Glutamatergic neuron (in vitro differentiated cells): Measurements from ENCODE around the gene CERS6. TPM values are rescaled to one million over a fixed set of nuclear protein-coding genes. Genes with fewer than 3 reads are reported as not detected.

ENCODE experiments used
- DNase-seq: peaks from one replicate; pipeline ENCODE4 v3.0.0; 2022
- H3K27ac Mint-ChIP-seq: one replicate; pipeline ENCODE4 v1.8.0; 2020; ENCODE audit warnings: mild to moderate bottlenecking, mixed read lengths, inconsistent platforms; ENCODE audit not compliant: unreplicated experiment
- H3K27me3 Mint-ChIP-seq: one replicate; pipeline ENCODE4 v1.8.0; 2020; ENCODE audit warnings: mild to moderate bottlenecking, moderate library complexity, mixed read lengths, inconsistent platforms; ENCODE audit not compliant: unreplicated experiment
- H3K36me3 Mint-ChIP-seq: one replicate; pipeline ENCODE4 v1.8.0; 2020; ENCODE audit warnings: mild to moderate bottlenecking, mixed read lengths, inconsistent platforms; ENCODE audit not compliant: unreplicated experiment
- H3K4me1 Mint-ChIP-seq: one replicate; pipeline ENCODE4 v1.8.0; 2020; ENCODE audit warnings: mild to moderate bottlenecking, low read depth, mixed read lengths, inconsistent platforms; ENCODE audit not compliant: unreplicated experiment
- H3K4me3 Mint-ChIP-seq: one replicate; pipeline ENCODE4 v1.8.0; 2020; ENCODE audit warnings: mild to moderate bottlenecking, mixed read lengths, inconsistent platforms; ENCODE audit not compliant: unreplicated experiment
- H3K9me3 Mint-ChIP-seq: one replicate; pipeline ENCODE4 v1.8.0; 2020; ENCODE audit warnings: mild to moderate bottlenecking, moderate library complexity, mixed read lengths, inconsistent platforms; ENCODE audit not compliant: unreplicated experiment
- total RNA-seq: library from RNA; stranded (reverse); fragmentation: NEBNext Ultra II Directional; extraction: Animal tissue kit (Norgen Biotek cat#: 25700); gene quantifications from one replicate; pipeline ENCODE4 v1.2.1, GENCODE V29; 2021; ENCODE audit not compliant: unreplicated experiment
- TF ChIP-seq, protein P1 (sequence below): fragments of 200-600 bp; sonication (generic); IDR thresholded peaks from one replicate; pipeline ENCODE4 v1.5.0; 2021; ENCODE audit not compliant: partially characterized antibody, unreplicated experiment

Gene CERS6
- total RNA-seq, 1 donor from 2014 or later: 143 TPM

DNA sequence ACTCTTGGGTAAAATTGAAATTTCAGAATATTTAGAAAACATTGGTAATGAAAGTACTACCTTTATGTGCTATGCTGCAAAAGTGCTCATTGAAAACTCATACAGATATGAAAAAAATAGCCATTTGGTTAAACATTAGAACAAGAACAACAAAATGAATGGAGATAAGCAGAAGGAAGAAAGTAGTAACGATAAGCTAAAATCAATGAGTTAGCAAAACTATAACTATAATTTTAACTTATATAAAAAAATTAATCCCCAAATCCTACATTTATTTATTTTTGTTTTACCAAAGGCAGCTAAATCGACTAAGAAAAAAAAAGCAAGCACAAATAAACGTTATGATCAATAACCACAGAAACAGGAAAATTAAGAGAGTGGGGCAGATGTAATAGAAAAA, 99.2 kb downstream of the CERS6 start:
- H3K27me3 Mint-ChIP-seq: no peaks in the 10 kb centered on the region
- TF ChIP-seq, protein P1, sequence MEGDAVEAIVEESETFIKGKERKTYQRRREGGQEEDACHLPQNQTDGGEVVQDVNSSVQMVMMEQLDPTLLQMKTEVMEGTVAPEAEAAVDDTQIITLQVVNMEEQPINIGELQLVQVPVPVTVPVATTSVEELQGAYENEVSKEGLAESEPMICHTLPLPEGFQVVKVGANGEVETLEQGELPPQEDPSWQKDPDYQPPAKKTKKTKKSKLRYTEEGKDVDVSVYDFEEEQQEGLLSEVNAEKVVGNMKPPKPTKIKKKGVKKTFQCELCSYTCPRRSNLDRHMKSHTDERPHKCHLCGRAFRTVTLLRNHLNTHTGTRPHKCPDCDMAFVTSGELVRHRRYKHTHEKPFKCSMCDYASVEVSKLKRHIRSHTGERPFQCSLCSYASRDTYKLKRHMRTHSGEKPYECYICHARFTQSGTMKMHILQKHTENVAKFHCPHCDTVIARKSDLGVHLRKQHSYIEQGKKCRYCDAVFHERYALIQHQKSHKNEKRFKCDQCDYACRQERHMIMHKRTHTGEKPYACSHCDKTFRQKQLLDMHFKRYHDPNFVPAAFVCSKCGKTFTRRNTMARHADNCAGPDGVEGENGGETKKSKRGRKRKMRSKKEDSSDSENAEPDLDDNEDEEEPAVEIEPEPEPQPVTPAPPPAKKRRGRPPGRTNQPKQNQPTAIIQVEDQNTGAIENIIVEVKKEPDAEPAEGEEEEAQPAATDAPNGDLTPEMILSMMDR: no peak
- peaks cover 12% of the 10 kb centered on the region for H3K4me1 Mint-ChIP-seq
- H3K9me3 Mint-ChIP-seq: no peaks in the 10 kb centered on the region
- no peak overlapping the region for H3K4me3 Mint-ChIP-seq
- H3K36me3 Mint-ChIP-seq: peaks cover 4% of the 10 kb centered on the region
- DNase-seq: no peak
- H3K27ac Mint-ChIP-seq: no peak overlapping the region

DNA sequence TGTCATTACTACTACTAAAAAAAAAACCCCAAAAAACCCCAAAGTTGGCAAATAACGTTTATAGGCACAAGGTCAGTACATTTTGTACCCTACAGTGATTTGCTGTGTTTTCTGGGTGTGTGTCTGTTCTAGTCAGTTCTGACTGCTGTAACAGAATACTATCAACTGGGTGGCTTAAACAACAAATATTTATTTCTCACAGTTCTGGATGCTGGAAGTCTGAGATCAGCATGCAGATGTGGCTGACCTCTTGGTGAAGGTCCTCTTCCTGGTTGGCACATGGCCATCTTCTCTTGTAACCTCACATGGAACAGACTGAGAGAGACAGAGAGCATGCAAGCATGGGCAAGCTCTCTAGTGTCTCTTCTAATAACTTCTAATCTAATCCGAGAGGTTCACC, 103.1 kb downstream of the CERS6 start:
- H3K27ac Mint-ChIP-seq: no peak overlapping the region
- H3K4me1 Mint-ChIP-seq: peaks cover 28% of the 10 kb centered on the region
- H3K27me3 Mint-ChIP-seq: no peaks in the 10 kb centered on the region

DNA sequence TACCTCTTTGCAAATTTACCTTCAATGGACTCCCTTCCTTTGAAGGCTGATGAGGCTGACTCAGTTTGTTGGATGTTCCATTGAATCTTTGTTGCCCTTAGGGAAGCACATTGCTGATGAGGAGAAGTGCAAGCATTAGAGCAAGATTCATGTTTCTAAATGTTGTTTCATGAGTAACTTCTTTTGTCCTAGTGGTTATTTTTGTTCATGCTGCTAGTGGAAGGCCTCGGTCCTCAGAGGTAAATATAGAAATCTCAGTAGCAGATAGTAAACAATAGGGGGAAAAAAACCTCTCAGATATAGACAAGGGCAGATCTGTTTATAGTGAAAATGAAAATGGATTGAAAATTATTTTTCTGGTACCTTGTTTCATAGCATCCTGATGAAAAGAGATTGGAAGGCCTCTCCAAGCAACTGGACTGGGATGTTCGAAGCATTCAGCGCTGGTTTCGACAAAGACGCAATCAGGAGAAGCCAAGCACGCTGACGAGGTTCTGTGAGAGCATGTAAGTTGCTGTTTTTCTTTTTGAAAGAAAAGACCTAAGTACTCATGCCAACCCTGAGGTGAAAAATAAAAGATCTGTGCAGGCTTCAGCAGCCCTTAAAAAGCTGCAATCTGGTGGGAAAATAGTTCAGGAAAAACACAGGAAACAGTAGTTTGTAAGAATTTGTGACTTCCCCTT, 104.9 kb downstream of the CERS6 start:
- TF ChIP-seq, protein P1: no peak
- Mint-ChIP-seq H3K4me3 (no peak overlapping the region), H3K27me3 (no peaks in the 10 kb centered on the region), H3K4me1 (peaks cover 42% of the 10 kb centered on the region), H3K36me3 (peaks cover 7% of the 10 kb centered on the region), H3K27ac (no peak overlapping the region), H3K9me3 (no peaks in the 10 kb centered on the region)
- DNase-seq: no peak

More for the DNA sequence above, 103.1 kb downstream of the CERS6 start:
- H3K36me3 Mint-ChIP-seq: peaks cover 7% of the 10 kb centered on the region
- DNase-seq: no peak
- H3K4me3 Mint-ChIP-seq: no peak overlapping the region
- H3K9me3 Mint-ChIP-seq: no peaks in the 10 kb centered on the region
- TF ChIP-seq, protein P1: no peak

DNA sequence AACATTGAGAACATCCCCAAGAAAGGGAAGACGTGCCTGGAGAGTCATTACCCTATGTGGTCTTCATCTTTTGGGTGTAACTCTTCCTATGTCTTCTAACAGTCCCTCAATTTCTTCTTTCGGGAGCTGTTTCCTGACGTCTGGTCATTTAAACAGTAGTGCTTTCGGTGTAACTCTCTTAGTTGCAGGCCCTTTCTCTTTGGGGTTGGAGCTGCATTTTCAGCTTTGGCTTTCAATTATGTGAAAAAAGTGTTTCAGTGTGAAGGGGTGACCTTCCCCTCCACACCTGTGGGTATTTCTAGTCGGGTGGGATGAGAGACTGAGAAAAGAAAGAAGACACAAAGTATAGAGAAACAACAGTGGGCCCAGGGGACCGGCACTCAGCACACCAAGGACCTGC, 105.9 kb downstream of the CERS6 start:
- Mint-ChIP-seq H3K9me3 (peaks cover 2% of the 10 kb centered on the region), H3K4me3 (no peak overlapping the region), H3K4me1 (peaks cover 52% of the 10 kb centered on the region), H3K27ac (peak overlapping the region; percentile 24), H3K36me3 (peaks cover 7% of the 10 kb centered on the region), H3K27me3 (no peaks in the 10 kb centered on the region)
- TF ChIP-seq, protein P1: no peak
- DNase-seq: no peak

DNA sequence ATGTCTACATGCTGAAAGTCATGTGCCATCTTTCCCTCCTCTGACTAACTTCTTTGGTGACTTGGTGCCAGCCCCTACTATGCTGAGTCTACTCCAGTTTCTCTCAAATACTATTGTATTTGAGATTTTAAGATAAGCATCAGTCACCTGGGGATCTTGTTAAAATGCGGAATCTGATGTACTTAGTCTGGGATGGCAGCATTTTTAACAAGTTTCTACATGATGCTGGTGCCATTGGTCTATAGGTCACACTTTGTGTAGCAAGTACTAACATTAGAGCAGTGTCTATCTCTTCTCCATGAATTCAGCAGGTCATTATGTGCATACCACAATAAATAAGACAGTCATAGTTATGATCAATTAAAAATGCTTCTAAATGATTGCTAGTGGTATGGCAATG, 106.9 kb downstream of the CERS6 start:
- no peak for DNase-seq
- TF ChIP-seq, protein P1: no peak
- peaks cover 4% of the 10 kb centered on the region for H3K9me3 Mint-ChIP-seq
- no peak overlapping the region for H3K4me3 Mint-ChIP-seq
- peak overlapping the region; percentile 35 for H3K27ac Mint-ChIP-seq
- peaks cover 2% of the 10 kb centered on the region for H3K27me3 Mint-ChIP-seq
- peaks cover 56% of the 10 kb centered on the region for H3K4me1 Mint-ChIP-seq
- peaks cover 7% of the 10 kb centered on the region for H3K36me3 Mint-ChIP-seq
